Measurements from ENCODE around the gene RNH1. TPM values are rescaled to one million over a fixed set of nuclear protein-coding genes. Genes with fewer than 3 reads are reported as not detected.
A peak's percentile ranks its signal among the peaks of the same experiment; 100 is the strongest.

The RNH1 gene
- total and polyA plus RNA-seq, 2 of the 8 experiments (the other 6 are each of a cell fraction or from before 2014, with no cell fraction given), result 48.7 to 49.8 TPM

GRCh38 chr11:456533-456932, 50.5 kb downstream of the RNH1 start:
- Histone ChIP-seq H4K91ac (replicated peaks; ENCODE audit: insufficient read length, low read length) (peak overlapping the region; percentile 71), H3K36me3 (ENCODE audit: control insufficient read depth in 2 of 4, insufficient read depth in 4 of 4, low read length in 3 of 4) (peaks cover 8 to 25% (median 10%) of the 10 kb centered on the region in 4 experiments; a peak in 5 of 8 replicates), H3K4me3 (ENCODE audit: extremely low read depth in 1 of 4, insufficient read depth in 2 of 4, low read depth in 3 of 4, low read length in 4 of 4) (no peak overlapping the region), H2BK20ac (ENCODE audit: low read length) (no peak overlapping the region), H2AFZ (ENCODE audit: low read length) (no peak overlapping the region), H4K5ac (ENCODE audit: insufficient read length, low read depth, low read length) (no peak overlapping the region), H3K9me3 (ENCODE audit: insufficient read depth in 2 of 2, low read depth in 1 of 2, low read length in 1 of 2) (no peaks in the 10 kb centered on the region), H4K8ac (ENCODE audit: extremely low read depth, insufficient read depth, low read length) (no peak overlapping the region), H3K79me2 (ENCODE audit: control insufficient read depth in 1 of 2, insufficient read depth in 2 of 2, low read length in 2 of 2) (peaks cover 20 to 77% of the 10 kb centered on the region in 2 experiments), H3K9ac (replicated peaks in 1 of 4; ENCODE audit: extremely low read depth in 1 of 4, low read depth in 3 of 4, low read length in 3 of 4) (no peak overlapping the region), H3K23ac (ENCODE audit: insufficient read length) (no peak overlapping the region), H2AK5ac (ENCODE audit: low read depth, low read length) (no peak overlapping the region), H3K56ac (replicated peaks; ENCODE audit: insufficient read length, low read depth, low read length) (no peak overlapping the region), H3K79me1 (ENCODE audit: low read depth, low read length) (peaks cover 27% of the 10 kb centered on the region), H2BK15ac (ENCODE audit: low read length) (no peak overlapping the region), H4K20me1 (replicated peaks in 1 of 2; ENCODE audit: control insufficient read depth in 1 of 2, insufficient read depth in 2 of 2, low read length in 2 of 2) (peaks cover 9 to 28% of the 10 kb centered on the region in 2 experiments), H3K18ac (ENCODE audit: extremely low read depth, low read length) (no peak overlapping the region; the same call in 1 of the 2 replicates), H2BK12ac (ENCODE audit: low read depth, low read length) (no peak overlapping the region), H2BK120ac (replicated peaks; ENCODE audit: low read depth, low read length) (no peak overlapping the region), H3K4me1 (replicated peaks in 1 of 4; ENCODE audit: control insufficient read depth in 3 of 4, insufficient read depth in 4 of 4, low read length in 3 of 4) (peaks cover under 1 to 24% (median 3%) of the 10 kb centered on the region in 4 experiments; a peak in 6 of 7 replicates), H2BK5ac (ENCODE audit: low read depth, low read length) (peak overlapping the region; percentile 52; the same call in 1 of the 2 replicates), H3K4me2 (ENCODE audit: insufficient read depth in 1 of 2, low read depth in 2 of 2, low read length in 2 of 2) (peak overlapping the region in 1 of 2 experiments; percentile 30; a peak in 1 of 4 replicates), H3K23me2 (ENCODE audit: low read depth, low read length) (no peaks in the 10 kb centered on the region), H3K4ac (replicated peaks; ENCODE audit: insufficient read length, low read depth, low read length) (no peak overlapping the region), H3K27me3 (replicated peaks in 1 of 4; ENCODE audit: control insufficient read depth in 3 of 4, extremely low read depth in 1 of 4, insufficient read depth in 3 of 4, low read length in 3 of 4) (no peaks in the 10 kb centered on the region), H3K14ac (ENCODE audit: insufficient read length) (no peak overlapping the region), H3K27ac (ENCODE audit: low read depth, low read length) (no peak overlapping the region)
- 75% methylated on average over 7 of the region's 7 CpGs; no CpG with 5 or more reads in 1 of the 2 experiments for WGBS, 2 experiments (ENCODE audit: extremely low coverage in 1 of 2, insufficient coverage in 1 of 2, insufficient read length in 1 of 2, insufficient replicate concordance in 2 of 2, low coverage in 1 of 2, low lambda C conversion rate in 2 of 2, missing lambda C conversion rate in 1 of 2)
- FAIRE-seq, result no peak
- no peak for DNase-seq (ENCODE audit: low read depth in 1 of 2, low spot score in 2 of 2)
- CTCF ChIA-PET (ENCODE audit: partially characterized antibody), result interaction anchor here (1.3 kb wide), 1 partner anchor 66 kb away, joined by 3 read pairs; no protein-coding TSS in a partner anchor
- POLR2A ChIA-PET (ENCODE audit: partially characterized antibody), result interaction anchor here (1.2 kb wide), 1 partner anchor 8 kb away, joined by 3 read pairs; no protein-coding TSS in a partner anchor
- TF ChIP-seq HDAC2 (IDR thresholded peaks at IDR 0.05; ENCODE audit: borderline replicate concordance in 1 of 2, low read depth in 2 of 2, low read length in 2 of 2) (0 out of 4 replicates have a peak, but pooled peaks of 1 of the 2 experiments have one; percentile 26), KDM4A (IDR thresholded peaks at IDR 0.05; ENCODE audit: low read depth, low read length, severe bottlenecking) (no peak), NANOG (IDR thresholded peaks at IDR 0.05; ENCODE audit: insufficient read depth, low read depth, low read length, poor library complexity, severe bottlenecking) (peak; percentile 59)

Measured in H1 (cell line).